Astrocyte of the spinal cord (primary cell): ENCODE data around the gene DNAAF5.
"Not testable (repeated sequence)": the region's sequence is repeated elsewhere in the genome, so short reads cannot be mapped to it uniquely, and the experiment has no call there.

Source experiments
- DNase-seq: peaks from one replicate; pipeline ENCODE4 v3.0.0; 2011; ENCODE audit warnings: low read depth, low spot score
- H3K4me3 ChIP-seq: 2 replicates; pipeline ENCODE4 v1.5.1; 2011; ENCODE audit warnings: low read depth, mild to moderate bottlenecking, low read length, moderate library complexity
- in situ Hi-C: cut with HindIII; loops from 2 replicates; pipeline ENCODE4 v1.10.0; 2017; ENCODE audit warnings: low sequenced_read_pairs
- TF ChIP-seq, protein P1 (sequence below): IDR thresholded peaks from 2 replicates; pipeline ENCODE4 v1.5.1; 2012; ENCODE audit warnings: low read depth, mild to moderate bottlenecking, low read length, inconsistent platforms

The DNAAF5 gene

DNA sequence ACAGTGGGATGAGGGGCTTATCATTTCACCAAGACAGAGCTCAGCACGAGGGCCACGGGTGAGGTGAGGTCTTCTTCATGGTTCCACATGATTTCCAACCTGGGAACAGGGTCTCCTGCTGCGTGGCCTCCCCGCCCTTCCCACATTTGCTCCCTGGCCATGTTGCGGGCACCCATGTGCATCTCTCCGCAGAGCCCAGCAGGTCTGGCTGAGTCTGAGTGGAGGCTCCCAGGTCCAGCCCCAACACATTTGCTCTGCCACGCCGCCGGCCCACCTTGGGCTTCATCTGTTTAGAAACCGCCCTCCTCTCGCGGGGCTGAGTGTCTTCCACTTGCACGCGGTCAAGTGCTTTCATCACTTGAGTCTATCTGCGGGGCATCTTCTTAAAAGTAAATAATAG, 15.4 kb downstream of the DNAAF5 start:
- TF ChIP-seq, protein P1, sequence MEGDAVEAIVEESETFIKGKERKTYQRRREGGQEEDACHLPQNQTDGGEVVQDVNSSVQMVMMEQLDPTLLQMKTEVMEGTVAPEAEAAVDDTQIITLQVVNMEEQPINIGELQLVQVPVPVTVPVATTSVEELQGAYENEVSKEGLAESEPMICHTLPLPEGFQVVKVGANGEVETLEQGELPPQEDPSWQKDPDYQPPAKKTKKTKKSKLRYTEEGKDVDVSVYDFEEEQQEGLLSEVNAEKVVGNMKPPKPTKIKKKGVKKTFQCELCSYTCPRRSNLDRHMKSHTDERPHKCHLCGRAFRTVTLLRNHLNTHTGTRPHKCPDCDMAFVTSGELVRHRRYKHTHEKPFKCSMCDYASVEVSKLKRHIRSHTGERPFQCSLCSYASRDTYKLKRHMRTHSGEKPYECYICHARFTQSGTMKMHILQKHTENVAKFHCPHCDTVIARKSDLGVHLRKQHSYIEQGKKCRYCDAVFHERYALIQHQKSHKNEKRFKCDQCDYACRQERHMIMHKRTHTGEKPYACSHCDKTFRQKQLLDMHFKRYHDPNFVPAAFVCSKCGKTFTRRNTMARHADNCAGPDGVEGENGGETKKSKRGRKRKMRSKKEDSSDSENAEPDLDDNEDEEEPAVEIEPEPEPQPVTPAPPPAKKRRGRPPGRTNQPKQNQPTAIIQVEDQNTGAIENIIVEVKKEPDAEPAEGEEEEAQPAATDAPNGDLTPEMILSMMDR = no peak
- in situ Hi-C loops = no loop called here
- no peak overlapping the region for H3K4me3 ChIP-seq
- DNase-seq = no peak

DNA sequence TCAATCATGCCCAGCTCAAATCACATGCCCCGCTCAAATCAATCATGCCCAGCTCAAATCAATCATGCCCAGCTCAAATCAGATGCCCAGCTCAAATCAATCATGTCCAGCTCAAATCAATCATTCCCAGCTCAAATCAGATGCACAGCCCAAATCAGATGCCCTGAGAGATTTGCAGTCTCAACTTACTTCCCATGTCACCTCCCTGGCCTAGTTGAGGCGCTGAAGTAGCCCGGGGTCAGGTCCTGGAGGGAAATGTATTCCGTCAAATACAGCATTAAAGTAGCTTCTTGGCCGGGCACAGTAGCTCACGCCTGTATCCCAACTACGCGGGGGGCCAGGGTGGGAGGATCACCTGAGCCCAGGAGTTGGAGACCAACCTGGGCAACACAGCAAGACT, 16.3 kb downstream of the DNAAF5 start:
- DNase-seq = no peak
- in situ Hi-C loops = no loop called here
- no peak overlapping the region for H3K4me3 ChIP-seq
- TF ChIP-seq, protein P1 = no peak

DNA sequence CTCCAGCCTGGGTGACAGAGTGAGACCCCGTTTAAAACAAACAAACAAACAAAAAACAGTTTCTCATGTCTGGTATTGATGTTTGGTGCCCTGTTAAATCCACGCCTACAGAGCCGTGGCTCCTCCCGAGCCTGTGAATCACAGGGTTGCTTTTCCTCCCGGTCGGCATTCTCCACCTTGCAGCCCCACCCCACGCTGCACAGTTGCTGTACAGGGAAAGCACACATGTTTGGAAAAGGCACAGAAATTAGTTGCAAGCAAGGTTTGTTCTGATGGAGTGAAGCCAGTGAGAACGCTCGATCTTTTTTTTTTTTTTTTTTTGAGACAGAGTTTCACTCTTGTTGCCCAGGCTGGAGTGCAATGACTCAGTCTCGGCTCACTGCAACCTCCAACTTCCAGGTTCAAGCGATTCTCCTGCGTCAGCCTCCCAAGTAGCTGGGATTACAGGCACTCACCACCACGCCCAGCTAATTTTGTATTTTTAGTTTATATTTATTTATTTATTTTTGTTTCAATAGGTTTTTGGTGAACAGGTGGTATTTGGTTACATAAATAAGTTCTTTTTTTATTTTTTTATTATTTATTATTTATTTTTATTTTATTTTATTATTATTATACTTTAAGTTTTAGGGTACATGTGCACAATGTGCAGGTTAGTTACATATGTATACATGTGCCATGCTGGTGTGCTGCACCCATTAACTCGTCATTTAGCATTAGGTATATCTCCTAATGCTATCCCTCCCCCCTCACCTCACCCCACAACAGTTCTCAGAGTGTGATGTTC, 17.0 kb downstream of the DNAAF5 start:
- in situ Hi-C loops, H3K4me3 ChIP-seq, DNase-seq: not testable (repeated sequence)

DNA sequence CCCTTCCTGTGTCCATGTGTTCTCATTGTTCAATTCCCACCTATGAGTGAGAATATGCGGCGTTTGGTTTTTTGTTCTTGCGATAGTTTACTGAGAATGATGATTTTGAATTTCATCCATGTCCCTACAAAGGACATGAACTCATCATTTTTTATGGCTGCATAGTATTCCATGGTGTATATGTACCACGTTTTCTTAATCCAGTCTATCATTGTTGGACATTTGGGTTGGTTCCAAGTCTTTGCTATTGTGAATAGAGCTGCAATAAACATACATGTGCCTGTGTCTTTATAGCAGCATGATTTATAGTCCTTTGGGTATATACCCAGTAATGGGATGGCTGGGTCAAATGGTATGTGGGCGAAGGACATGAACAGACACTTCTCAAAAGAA, 17.6 kb downstream of the DNAAF5 start:
- H3K4me3 ChIP-seq, in situ Hi-C loops, DNase-seq: not testable (repeated sequence)

DNA sequence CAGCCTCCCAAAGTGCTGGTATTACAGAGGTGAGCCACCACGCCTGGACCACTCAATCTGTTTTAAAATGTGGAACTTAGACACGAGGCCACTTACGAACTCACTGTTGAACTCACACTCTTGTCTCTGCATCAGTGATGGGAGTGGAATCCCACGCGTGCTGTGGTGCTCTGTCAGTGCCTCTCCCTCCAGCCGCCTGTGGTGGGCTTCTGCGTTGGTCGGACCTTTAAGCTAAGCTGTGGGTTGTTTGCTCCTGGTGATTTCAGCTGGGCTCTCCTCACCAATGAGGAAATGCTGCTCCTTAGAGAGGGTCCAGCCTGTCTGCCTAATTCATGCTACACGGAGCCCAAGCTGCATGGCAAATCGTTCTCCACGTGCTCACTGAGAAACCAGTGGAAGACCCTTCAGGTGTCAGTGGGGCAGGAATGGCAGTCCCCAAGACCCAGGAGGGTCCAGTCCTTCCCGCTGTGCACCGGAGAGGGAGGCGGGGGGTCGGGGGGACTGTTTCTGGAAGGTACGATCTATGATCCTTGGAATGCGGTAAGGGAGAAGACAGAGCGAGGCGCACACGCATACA, 18.4 kb downstream of the DNAAF5 start:
- H3K4me3 ChIP-seq = no peak overlapping the region
- TF ChIP-seq, protein P1 = no peak
- in situ Hi-C loops = no loop called here
- DNase-seq = no peak

DNA sequence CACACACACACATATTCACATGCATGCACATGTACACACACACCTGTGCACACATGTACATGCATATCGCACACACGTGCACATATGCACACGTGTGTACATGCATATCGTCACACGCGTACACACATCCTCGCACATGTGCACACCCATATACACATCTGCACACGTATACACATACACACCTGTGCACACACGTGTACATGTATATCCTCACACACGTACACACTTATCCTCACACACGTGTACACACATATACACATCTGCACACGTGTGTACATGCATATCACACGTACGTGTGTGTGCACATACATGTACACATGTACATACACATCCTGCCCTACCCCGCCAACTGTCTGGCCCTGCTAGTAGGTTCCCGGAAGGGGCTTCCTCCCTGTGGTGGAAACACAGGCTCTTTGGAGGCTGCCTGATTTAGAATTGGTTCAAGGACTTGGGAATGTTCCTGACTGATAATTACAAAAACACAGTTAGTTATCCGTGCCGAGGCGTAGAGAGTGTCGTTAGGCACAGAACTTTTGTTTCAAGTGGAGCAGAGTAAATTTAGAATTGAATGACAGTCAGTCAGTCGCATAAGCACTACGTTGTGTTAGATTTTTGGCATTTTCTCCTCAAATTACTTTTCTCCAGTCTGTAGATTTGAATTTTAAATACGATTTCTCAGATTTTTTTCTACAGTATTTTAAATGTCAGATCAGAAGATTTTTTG, 19.1 kb downstream of the DNAAF5 start:
- in situ Hi-C loops = no loop called here

DNA sequence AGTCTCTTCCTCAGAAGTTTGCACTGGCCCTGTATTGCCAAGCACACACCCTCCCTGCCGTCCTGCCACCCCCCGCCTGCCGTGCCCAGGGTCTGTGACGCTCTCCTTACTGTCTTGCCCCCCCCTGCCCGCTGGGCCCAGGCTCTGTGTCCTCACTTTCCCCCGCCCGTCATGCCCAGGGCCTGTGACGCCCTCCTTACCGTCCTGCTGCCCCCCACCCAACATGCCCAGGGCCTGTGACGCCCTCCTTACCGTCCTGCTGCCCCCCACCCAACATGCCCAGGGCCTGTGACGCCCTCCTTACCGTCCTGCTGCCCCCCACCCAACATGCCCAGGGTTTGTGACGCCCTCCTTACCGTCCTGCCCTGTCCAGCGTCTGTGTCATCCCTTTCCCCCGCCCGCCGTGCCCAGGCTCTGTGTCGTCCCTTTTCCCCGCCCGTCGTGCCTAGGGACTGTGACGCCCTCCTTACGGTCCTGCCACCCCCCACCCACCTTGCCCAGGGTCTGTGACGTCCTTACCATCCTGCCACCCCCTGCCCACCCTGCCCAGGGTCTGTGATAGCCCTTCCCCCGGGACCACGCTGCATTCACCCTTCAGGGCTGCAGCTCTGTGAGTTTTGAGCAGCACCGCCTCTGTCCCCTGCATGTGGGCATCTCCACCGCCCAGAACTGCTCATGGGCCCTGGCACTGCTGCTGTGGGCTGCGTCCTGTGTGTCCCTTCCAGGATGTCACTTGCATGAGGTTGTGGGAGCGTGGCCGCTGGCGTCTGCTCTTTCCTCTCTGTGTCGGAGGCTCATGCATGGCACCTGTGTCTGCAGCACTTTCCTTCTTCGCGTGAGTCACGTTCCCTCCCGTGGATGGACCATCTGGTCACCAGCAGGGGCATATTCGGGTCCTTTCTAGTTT, 19.9 kb downstream of the DNAAF5 start:
- TF ChIP-seq, protein P1 = no peak
- H3K4me3 ChIP-seq = no peak overlapping the region
- in situ Hi-C loops = no loop called here
- DNase-seq = no peak

More for the DNA sequence above, 19.1 kb downstream of the DNAAF5 start:
- no peak for DNase-seq
- TF ChIP-seq, protein P1 = no peak
- H3K4me3 ChIP-seq = no peak overlapping the region
